ENCODE data around the gene C12orf50.
"Not testable (repeated sequence)": the region's sequence is repeated elsewhere in the genome, so short reads cannot be mapped to it uniquely, and the experiment has no call there.

The C12orf50 gene

GRCh38 chr12:88029093-88029665, at the start of gene C12orf50:
TSS of gene C12orf50 (minus strand) at chr12:88029401. CDS start at chr12:88026962, 2,439 bp downstream.
- no peak for DNase-seq

- no peak for DNase-seq
Observed at GRCh38 chr12:88067301-88067700, 38.1 kb upstream of the C12orf50 start.

GRCh38 chr12:88063375-88063774, 34.2 kb upstream of the C12orf50 start:
- DNase-seq: no peak

DNA sequence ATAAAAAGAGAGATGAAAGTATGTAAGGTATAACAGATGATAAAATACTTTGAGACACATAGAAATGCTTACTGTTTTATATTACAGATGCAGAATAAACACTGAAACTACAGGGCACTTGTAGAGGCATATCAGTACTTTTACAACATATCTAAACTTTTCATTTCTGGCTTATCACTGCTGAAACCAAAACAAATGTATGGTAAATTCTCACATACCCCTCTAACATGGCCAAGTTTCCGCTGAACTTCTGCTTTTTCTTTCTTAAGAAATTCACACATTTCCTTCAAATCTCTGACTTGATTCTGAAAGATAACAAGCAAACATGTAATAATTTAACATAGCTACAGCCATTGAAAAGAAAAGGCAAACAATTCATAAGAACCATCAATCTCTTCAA, 33.3 kb upstream of the C12orf50 start:
- no peak for DNase-seq

GRCh38 chr12:88058719-88059077, 29.5 kb upstream of the C12orf50 start:
- DNase-seq: no peak

DNA sequence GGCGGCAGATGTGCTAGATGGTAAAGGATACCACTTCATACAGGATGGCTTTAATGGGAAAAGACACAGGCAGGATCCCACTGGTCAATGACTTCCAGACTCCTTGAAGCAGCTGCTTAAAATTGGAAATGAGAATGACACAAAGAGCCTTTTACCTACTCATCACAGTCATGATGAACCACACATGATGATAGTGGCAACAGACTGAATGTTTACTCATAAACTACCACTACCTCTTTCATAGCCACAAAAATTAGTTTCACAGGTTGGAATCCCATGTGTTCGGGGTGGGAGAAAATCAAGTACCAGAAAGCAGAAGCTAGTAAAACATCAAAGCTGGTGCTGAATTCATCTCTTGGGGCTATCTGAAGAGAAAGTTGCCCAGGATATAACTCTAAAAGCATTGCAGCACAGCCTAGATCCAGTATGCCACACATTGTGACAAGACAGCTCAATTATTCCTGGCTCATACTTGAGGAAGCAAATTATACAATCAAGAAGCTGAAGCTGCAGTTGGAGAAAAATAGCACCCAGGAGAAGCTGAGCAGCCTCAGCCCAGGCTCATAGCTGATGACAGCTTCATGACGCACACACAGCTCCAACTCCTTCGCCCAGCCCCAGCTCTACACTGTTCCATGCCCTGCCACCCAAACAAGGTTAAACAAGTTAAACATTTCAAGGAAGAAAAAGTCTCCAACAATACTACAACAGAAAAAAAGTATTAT, 29.0 kb upstream of the C12orf50 start:
- no peak for DNase-seq

GRCh38 chr12:88056571-88056970, 27.4 kb upstream of the C12orf50 start:
- DNase-seq: no peak

GRCh38 chr12:88052686-88053085, 23.5 kb upstream of the C12orf50 start:
- peak; percentile 44 for DNase-seq

- DNase-seq: no peak
Observed at GRCh38 chr12:88044035-88044434, 14.8 kb upstream of the C12orf50 start.

DNA sequence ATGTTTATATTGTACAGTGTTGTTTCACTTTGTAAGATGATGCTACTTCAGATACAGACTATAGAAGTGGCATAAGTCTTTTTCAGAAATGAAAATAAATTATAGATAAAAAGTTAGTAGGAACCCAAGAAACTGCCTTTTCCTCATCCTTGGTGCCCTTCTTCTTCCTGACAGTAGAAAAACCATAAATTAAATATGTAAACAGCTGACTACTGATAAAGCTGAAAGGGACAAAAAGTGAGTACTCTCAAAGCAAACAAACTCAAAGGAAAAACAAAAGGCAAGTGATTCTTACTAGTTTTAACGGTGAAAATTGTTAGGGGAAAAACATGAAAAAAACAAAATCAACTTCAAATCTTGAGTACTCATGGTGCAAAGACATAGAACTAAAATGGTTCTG, 8.6 kb upstream of the C12orf50 start:
- no peak for DNase-seq

GRCh38 chr12:88036353-88036965, 7.3 kb upstream of the C12orf50 start:
- DNase-seq: no peak

DNA sequence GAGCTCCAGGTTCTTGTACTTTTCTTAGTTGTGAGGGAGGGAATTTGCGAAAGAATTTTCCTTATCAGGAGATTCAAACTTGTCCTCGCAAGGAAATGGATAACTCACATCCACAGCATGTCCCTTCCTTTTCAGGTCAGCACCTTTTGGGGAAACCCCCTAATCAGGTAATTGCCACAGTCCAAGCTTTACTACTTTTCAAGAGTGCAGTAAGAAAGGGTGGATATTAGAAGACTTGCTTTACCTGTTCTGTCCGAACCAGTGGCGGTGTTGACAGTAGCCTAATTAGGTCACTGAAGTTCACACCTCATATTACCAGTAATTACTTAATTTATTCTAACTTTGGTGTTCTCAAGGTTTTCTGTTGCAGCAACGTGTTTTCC, 6.7 kb upstream of the C12orf50 start:
- no peak for DNase-seq

DNA sequence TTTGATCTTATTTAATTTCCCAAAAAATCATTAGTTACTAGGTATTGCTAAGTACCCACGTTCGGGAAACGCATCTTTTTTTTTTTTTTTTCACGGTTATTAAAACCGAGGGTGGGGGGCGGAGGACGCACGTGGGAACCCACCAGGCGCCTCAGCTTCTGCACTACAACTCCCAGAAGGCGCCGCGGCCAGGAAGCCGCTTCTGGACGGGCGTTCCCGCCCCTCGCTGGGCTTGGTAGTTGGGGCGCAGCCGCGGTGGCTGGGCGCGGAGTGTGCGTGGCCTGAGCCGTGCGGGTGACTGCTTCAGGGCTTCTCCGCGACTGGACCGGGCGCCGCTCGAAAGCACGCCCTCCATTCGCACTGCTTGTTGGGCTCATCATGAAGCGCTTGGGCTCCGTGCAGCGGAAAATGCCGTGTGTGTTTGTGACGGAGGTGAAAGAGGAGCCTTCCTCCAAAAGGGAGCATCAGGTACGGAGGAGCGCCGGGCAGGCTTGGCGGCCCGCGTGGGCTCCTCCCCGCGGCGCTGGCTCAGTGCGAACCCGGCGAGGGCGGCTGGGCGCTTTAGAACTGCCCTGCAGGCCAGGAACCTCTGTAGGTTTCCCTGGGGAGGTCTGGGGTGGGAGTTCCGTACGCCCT, 6.2 kb upstream of the C12orf50 start:
- DNase-seq: peak; percentile 66

DNA sequence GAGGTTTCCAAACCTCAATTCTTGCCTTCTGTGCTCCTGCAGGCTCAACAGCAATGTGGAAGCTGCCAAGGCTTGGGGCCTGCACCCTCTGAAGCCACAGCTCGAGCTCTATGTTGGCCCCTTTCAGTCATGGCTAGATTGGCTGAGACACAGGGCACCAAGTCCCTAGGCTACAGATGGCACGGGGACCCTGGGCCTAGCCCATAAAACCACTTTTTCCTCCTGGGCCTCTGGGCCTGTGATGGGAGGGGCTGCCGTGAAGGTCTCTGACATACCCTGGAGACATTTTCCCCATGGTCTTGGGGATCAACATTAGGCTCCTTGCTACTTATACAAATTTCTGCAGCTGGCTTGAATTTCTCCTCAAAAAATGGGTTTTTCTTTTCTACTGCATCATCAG, 2.0 kb upstream of the C12orf50 start:
- DNase-seq: not testable (repeated sequence)

DNA sequence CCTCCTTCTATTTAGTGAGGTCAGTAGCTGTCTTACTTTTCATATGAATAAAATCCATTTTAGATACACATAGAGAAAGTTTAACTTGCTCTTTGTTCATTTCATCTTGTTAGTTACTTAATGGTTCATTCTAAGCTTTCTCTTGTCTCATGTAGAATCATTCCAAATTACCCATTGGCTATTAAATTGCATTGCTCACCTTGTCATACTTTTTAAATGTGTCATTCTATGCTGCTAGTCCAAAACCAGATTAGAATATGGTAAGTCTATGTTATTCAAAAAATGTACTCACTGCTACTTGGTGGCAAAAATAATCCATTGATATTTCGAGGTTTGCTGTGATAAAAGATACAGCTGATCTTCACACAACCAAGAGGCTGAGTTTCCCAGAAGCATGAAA, 3.0 kb downstream of the C12orf50 start:
- no peak for DNase-seq

- no peak for DNase-seq
Observed at GRCh38 chr12:88017964-88018363, 11.2 kb downstream of the C12orf50 start.

GRCh38 chr12:88015825-88016224, 13.4 kb downstream of the C12orf50 start:
- DNase-seq: no peak

DNA sequence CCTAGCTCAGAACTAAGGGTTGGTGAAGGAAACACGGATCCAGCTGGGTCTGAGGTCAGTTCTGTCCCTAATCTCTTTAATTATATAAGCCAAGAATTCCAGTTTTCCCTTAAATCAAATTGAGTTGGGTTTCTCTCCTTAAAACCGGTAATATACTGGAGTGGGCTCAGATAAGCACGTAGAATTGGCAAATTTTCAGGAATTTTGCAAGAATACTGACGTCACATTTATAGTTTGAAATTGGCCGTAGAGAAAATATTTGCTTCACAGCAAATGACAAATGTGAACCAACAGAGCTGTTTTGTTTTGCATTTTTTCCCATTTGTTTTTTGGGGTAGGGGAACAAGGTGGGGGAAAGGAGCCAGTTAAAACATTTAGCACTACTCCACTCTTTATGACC, 17.4 kb downstream of the C12orf50 start:
- DNase-seq: no peak

GRCh38 chr12:88006351-88006750, 22.9 kb downstream of the C12orf50 start:
- no peak for DNase-seq

DNA sequence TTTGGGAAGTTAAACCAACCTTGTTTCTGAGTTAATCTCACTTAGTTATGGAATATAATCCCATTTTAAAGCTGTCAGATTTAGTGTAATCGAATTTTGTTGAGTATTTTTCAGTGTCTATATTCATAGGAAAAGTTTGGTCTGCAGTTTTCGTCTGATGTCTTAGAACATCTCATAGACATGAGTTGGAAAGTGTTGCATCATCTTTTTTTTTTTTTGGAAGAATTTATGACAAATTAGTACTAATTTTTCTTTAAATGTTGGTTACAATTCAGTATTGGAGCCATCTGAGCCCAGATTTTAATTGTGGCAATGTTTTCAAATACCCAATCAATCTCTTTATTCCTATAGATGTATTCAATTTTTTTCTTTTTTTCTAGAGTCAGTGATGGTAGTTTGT, 27.9 kb downstream of the C12orf50 start:
- no peak for DNase-seq

- DNase-seq: peak; percentile 37
Observed at GRCh38 chr12:87995581-87996178, 33.5 kb downstream of the C12orf50 start.

GRCh38 chr12:87991483-87991882, 37.7 kb downstream of the C12orf50 start:
- DNase-seq: no peak

DNA sequence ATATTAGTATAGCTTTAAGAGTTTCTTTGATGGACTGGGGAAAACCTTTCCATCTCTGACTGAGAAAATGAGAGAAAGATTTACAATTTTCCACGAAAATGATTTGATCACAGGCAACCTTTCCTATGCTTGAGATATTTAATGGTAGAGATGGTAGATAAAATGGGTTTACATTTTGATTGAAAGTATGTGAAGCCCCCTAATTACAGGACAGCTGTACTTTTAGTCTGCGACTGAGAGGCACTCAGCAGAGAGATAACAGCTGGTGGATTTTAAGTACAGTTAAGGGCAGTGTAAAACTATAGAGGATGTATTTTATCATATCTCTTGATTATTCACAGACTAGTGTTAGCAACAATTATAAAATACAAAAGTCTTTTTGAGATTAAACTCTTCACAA, 40.7 kb downstream of the C12orf50 start:
- no peak for DNase-seq
